Islet precursor cell (in vitro differentiated cells): ENCODE measurements around the gene NOM1.
A peak's percentile ranks its signal among the peaks of the same experiment; 100 is the strongest.

Source experiments
- DNase-seq: peaks from one replicate; pipeline ENCODE4 v3.0.0-alpha.2; 2018

Gene NOM1

DNA sequence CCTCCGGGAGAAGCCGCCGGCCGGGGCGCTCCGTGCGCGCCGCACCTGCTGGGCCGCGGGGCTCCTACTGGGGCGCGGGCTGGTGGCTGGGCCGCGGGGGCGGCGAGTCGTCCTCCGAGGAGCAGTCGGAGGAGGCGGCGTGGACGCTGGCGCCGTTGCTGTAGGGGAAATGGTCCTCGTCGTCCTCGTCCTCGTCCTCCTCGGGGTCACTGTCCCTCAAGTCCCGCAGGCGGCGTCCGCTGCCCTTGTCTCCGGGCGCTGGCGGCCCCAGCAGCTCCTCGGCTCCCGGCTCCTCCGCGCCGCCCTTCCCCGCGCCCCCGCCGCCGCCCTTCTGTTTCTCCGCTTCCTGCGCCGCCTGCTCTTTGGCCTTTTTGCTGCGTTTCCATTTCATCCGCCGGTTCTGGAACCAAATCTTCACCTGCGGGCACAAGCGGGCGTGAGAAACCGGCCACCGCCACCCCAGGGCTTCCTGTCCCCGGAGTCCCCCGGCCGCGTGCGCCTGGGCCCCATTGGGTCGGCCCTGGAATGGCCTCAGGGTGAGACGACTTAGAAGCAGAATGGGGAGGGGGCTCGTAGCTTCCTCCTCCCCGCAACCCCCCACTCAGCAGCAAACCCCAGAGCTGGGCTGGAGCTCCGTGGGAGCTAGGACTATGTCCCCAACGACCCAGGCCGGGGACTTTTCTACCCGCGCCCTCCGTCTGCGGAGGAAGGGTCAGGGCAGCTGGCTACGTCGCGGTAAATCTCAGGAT, 56.1 kb downstream of the NOM1 start:
- peak; percentile 50 for DNase-seq

DNA sequence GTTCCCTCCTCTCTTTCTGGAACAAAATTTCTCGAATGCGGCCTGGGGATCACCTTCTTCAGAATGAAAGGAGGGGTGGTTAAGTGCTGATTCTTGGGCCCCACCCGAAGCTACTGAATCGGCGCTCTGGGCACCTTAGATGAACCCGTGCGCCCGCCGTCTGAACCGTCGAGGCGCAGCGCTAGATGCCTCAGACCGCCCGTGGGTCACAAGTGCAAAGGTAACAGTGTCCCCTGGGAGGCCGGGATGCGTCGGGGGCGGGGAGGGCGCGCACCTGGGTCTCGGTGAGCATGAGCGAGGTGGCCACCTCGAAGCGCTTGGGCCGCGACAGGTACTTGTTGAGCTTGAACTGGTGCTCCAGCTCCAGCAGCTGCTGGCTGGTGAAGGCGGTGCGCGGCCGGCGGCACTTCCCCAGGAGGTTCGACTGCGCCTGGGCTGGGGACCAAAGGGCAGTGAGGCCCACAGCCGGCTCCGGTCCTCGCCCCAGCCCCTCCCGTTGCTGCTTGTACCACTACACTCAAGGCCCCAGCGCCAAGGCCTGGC, 56.8 kb downstream of the NOM1 start:
- peak; percentile 50 for DNase-seq

DNA sequence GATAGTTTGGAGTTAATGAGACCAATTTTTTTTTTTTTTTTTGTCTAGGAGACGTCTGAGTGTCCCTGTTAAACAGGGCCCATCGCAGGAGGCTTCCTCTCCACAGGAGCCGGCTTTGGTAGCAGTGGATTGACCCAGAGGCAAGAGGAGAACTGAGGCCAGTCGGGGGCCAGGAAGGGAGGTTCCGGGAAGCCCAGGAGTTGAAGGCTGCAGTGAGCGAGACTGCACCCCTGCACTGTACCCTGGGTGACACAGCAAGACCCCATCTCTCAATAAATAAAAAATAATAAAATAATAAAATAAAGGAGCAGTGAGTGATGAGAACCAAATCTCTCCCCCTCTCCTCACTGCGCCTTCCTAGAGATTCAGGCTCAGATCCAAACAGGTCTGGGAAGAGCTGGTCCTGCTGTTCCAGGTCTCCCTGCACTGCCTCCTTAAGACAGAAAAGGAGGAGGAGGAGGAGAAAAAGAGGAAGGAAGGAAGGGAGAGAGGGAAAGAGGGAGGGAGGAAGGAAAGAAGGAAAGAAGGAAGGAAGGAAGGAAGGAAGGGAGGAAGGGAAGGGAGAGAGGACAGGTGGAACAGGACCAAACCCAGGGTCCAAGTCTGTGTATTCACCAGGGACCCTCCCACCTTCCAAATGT, 57.4 kb downstream of the NOM1 start:
- DNase-seq: no peak

DNA sequence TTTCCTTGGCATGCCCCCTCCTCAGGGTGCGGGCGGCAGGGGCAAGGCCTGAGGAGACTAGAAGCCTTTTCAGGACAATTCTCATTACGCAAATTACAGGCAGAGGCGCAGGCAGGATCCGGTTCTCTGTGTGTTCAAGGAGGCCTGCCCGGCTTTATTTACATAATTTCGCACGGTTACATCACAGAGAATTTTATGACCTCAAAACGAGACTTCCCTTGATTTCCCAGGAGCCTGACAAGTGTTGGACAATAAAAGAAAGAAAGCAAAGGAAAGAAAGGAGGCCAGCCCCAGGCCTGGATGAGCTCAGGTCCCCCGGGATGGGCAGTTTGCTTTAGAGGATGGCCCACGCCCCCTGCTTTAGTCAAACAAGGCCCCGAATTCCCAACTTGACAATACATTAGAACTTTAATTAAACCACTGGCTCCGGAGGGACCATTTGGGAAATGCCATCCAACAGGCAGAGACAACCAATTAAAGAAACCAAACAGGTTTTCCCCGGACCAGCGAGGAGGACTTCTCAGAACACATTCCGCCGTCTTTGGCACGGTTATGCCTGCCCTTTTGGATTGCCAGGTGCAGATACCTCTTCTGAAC, 58.1 kb downstream of the NOM1 start:
- peak; percentile 40 for DNase-seq

DNA sequence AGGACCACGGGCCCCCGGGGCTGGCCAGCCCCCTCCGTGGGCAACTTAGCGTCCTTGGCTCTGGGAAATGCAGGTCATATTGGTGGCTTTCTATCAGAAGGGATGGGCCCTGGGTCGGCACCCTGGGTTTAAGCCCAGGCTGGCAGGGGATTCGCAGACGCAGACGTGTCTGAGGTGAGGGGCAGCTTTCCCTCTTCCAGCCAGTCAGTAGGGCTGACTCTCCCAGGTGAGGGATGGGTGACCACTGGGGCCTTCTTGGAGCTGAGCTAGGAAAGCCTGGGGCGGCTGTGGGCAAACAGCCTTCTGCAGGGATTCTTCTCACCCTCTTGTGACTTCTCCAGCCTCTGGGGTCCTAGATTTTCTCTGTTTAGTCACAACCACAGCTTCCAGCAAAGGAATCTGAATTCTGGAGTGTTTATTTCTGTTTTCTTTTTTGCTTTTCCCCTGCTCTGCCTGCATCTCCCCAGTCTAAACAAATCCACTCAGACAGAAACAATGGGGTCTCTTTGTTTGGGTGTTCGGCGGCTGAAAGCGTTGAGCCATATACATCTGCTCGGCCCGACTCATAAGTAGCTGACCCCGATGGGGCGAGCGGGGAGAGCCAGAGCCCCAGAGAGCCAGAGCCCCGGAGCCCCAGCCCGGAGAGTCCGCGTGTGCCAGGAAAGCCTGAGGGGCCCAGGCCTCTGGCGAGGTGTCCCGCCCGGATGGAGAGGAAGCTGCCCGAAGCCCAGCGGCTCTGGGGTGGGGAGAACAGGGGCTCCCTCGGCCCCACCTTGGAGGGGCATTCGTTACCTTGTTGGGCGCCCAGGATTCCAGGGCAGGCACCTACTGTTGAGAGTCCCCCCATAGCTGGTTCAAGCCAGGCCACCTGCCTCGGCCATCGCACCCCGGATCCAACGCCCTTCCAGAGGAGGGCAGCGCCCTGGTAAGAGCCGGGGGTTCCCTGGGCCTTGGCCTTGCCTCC, 59.0 kb downstream of the NOM1 start:
- DNase-seq: peak; percentile 43

DNA sequence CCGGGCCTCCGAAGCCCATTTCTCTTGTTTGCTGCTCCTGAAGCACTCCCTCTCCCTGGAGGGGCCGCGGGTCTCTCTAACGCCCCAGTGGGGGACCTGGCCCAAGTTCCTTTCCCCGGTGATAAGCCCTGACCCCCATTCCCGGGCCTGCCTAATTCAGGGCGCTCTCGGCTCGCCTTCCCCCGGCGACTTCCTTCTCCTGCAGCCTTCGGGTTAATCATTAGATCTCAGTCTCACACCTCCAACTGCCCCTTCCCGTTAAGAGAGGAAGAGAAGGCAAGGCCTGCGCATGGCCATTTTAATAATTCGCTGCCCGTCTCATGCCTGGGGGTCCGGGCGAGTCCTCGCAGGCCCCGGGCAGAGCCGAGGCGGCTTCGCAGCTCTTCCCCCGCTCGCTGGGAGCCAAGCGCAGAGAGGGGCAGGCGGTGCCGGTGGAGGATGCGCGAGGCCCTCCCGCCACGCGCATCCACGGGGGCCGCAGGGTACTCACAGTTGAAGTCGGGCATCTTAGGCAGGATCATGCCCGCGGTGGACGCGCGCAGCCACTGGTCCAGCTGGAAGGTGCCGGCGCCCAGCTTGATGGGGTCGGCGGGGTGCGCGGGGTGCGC, 59.8 kb downstream of the NOM1 start:
- peak; percentile 44 for DNase-seq

DNA sequence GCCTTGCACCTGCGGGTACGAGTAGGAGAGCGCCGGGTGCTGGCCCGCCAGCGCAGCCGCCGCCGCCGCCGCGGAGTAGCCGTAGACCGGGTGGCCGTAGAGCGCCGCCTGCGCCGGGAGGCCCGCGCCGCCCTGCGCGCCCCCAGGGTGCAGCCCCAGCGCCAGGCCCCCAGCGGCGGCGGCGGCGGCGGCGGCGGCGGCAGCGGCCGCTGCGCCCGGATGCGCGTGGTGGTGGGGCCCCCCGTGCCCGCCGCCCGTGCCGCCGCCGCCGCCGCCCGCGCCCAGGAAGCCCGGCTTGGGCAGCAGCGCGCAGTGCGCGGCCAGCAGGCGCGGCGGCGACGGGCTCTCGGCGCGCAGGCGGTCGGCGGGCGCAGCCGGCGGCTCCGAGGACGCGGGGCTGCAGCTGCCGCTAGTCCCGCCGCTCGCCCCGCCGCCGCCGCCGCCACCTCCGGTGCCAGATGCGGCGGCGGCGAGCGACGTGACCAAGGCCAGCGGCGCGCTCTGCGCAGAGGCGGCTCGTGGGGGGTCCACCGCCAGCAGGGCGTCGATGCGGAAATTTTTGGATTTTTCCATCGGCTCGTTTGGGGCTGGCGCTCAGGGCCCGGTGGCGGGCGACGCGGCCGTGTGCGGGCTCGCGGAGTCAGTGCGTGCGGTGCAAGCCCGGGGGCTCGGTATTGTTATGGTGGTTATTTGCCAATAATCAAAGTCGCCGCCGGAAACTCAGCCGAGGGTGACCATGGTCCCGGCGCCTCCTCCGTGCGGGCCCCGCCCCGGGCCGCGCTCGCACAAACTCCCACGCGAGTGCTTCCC, 60.5 kb downstream of the NOM1 start:
- peak; percentile 33 for DNase-seq

DNA sequence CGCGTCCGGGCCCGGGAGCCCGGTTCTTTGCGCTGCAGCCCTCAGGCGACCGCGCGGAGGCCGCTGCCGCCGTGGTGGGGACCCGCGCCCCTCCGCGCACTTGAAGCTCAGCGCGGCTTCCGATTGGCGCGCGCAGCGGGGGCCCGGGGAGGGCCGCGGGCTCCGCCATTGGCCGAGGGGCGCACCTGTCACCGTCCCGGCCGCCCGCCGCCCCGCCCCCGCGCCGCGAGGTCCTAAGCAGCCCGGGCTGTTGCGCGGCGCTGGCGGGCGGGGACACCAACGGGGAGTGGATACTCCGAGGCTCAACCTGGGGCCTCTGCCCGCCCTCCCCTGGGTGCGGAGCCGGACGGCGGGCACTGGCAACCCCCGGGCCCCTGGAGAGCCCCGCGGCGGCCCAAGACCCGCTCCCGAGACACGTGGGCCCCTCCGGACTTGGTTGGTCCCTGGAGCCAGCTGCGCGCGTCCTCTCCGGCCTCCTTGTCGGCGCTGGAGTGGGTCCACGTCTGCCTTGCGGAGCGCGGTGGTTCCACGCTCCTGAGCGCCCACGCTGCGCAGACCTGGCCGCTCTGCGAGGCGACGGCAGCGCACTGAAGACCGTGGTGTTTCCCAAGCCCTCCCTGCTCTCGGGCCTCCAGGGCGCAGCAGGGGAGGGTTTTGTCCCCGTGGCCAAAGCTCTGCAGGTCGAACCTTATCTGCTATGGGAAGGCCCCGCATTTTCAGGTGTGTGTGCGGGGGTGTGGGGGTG, 61.2 kb downstream of the NOM1 start, which contains the start of gene MNX1:
MNX1 (minus strand) TSS at position 76 of the 745 bp plus-strand sequence. CDS start 313 bp downstream, outside the sequence.
- peak; percentile 86 for DNase-seq

DNA sequence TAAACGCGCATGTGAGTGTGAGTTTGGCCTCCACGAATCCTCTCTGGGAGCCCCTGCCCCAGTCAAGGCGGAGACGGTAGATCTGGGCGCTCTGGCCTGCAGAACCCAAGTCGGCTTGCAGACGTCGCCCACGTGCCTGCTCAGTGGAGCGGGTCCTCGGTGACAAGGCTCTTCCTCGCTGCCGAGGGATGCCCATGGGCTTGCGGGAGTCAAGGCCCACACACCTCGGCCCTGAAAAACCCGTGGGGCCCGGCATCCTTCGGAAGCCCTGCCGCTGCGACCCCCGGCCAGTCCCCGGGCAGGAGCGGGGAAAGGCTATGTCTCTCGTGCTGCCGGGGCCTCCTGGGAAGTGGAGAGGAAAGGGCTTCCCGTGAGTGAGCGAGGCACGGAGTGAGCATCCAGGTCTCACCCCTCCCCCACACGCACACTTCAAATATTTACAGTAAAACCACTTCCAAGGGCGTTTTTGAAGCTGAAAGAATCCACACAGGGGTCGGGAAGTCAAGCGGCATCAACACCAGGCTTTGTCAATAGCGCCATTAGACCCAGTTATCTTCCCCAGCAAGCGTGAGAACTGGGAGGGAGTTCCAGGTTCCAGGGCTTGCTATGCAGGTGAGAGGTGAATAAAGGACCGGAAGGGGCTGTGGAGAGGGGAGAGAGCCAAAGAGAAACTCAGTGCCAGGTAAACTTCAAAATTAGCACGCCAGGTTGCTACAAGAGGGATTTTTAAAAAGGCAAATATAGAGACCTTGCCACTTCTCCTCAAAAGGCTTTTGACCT, 62.0 kb downstream of the NOM1 start:
- no peak for DNase-seq

DNA sequence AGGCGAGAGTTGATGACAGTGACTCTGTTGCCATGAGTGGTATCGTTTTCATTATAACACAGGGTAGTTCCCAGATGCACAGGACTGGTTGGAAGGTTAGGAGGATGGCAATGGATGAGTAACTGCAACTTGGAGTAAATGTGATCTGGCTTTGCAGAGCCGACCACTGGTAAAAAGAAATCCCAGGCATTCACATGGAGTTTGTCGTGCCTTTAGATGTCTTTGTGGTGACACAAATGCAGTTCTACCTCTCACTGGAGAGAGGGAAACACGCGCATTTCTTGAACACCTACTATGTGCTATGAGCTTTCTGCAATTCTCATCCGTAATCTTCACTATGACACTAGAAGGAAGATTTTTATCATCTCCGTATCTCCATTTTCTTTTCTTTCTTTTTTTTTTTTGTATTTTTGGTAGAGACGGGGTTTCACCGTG, 62.6 kb downstream of the NOM1 start:
- peak; percentile 31 for DNase-seq

DNA sequence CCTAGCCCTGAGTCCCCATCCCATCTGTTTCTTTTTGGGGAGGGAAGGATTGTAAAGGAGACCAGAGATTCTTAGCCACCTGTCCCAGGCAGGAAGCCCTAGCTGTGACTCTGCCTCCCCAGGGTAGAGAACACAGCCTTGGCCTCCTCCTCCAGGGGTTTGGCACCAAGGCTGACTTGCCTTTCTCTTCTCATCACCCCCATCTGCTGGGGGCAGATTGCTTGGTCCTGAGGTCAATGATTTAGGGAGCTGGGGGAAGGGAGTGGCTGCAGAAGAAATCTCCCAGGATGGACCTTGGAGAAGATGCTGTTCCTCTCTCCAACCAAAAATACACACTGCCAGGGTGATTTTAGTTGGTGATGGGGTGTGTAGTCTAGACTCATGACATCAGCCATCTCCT, 63.6 kb downstream of the NOM1 start:
- no peak for DNase-seq

DNA sequence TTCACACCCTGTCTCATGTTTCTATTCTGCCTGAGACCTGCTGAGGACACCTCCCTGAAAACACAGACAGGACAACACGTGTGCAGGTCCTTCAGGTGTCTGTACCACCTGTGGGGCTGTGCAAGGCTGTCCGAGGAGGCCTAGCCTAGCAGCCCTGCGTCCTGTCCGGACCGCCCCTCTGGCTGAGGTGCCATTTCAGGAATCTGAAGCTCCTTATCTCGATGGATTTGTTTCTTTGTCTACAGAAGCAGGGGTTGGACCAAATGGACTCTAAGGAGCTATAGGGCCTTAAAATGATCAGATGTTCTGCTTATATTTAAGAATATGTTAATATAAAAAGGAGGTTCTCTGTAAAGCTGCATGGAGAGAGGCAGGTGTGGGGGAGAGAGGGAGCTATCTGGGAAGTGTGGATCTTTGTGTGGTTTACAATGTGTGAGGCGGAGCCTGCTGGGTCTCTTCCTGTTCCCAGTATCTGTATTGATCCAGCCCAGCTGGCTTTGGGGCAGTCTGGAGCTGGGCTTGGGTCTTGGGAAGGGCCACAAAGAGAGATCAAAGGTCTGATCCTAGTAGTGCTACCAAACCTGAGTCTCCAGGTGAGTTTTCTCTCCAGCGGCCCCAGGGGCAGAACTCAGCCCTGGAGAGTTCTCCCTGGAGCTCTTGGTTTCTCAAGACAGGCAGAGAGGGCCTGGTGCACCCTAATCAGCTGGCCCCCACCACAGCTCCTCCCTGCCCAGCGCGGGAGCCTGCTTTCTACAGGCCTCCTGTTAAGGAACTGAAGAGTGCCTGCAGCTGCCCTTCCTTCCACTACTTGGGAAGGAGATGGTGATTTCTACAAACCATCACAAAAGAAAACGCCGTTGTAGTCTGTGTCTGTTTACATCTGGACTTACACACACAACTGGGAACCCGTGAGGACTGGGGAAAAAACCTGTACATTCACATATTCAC, 64.4 kb downstream of the NOM1 start:
- peak; percentile 40 for DNase-seq

DNA sequence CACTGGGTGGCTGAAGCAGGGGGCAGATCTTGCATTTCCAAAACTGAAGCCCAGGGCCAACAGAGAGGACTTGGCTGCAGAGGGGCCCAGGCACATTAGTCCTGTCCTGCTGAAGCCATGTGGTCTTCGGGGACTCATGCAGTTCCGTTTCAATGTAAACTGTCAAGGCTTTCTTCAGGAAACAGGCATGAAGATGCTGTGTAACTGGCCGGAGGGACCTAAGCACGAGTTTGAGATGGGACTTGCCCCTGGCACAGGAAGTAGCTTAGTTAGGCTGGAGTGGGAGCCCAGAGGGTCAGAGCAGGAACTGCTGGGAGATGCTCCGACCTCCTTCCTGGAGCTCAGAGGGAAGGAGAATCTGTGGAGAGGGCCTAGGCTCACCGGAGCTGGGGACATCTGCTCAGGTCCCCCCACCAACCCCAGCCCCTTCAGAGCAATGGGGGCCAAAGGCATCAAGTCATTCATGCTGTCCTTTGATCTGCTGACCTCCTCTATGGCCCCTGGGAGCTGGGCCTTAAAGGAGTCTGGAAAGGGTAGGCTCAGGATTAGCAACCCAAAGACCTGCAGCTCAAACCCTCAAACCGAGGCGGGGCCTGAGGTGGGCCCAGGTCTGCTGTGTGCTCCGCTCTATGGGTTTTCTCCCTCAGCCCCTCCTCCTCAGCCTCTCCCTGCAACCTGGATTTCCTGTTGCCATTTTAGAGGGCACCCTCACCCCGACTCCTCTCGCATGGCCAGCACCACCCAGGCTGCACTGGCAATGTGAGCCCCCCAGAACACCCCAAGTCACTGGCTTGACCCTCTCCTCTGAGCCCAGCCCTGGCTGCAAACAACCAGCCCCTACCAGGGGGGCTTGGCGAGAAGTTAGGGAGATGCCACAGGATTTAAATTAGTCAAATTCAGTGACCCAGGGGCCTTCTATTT, 65.4 kb downstream of the NOM1 start:
- peak; percentile 45 for DNase-seq

DNA sequence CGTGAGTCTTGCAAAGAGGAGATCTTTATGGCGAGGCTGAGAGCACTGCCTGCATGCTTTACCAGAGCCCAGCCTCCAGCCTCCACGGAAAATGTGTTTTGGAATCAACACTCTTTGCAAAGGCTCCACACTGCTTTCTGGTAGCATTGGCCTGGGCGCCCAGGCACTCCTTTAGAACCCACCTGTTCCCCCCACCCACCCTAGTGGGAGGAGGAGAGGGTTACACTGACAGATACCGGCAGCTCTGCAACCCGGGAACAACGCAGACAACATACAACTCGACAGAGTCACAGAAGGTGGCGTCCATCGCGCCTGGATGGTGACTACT, 66.5 kb downstream of the NOM1 start:
- DNase-seq: peak; percentile 51

DNA sequence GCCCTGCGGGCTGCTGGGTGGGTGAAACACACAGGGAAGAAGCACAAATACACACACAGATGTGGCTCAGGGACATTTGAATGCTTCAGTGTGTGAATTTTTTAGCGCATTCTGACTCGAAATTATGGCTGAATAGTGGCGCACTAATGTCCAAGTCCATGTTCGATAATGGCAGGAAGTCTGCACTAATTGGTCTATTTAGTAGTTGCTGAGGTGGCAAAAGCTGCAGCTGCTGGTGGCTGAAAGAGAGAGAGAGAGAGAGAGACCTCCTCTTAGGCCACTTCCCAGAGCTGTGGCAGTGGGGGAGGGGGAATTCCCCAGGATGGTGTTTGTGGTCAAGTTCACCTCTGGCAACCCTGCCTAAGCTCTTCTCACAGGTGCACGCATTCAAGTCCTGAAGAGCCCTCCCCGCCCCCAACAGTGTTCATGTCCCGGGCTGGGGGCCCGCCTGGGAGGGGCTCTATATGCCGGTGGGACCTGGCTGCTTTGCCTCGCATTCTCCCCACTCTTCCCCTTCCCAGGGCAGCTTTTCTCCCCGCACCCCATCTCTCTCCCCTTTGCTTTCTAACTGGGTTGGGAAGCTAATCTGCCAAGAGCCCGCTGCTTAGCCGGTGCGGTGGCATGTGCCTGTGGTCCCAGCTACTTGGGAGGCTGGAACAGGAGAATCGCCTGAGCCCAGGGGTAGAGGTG, 67.0 kb downstream of the NOM1 start:
- peak; percentile 53 for DNase-seq

DNA sequence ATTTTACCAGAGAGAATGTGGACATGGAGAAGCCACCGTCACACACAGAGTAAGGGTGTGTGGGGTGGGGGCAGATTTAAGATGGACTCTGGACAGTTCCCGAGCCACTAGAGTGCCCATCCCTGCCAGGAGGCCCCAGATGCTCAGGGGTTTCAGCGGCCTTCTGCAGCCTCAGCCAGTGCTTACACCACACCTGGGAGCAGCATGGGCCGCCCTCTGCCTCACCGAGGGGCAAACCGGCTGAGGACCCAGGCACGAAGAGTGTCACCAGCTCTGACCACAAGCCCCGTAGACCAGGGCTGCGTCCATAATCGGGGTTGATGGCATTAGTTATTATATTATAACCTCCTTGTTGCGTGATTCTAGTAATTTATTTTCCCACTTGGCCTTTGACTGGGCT, 67.6 kb downstream of the NOM1 start:
- peak; percentile 49 for DNase-seq
